GM18867 (cell line): ENCODE data around the gene BMP6.

Source experiments
- ATAC-seq: cut with Tn5 transposase; IDR thresholded peaks from one replicate; pipeline ENCODE4 v1.9.1; 2021; ENCODE audit warnings: mild to moderate bottlenecking, moderate library complexity; ENCODE audit not compliant: unreplicated experiment

The BMP6 gene

DNA sequence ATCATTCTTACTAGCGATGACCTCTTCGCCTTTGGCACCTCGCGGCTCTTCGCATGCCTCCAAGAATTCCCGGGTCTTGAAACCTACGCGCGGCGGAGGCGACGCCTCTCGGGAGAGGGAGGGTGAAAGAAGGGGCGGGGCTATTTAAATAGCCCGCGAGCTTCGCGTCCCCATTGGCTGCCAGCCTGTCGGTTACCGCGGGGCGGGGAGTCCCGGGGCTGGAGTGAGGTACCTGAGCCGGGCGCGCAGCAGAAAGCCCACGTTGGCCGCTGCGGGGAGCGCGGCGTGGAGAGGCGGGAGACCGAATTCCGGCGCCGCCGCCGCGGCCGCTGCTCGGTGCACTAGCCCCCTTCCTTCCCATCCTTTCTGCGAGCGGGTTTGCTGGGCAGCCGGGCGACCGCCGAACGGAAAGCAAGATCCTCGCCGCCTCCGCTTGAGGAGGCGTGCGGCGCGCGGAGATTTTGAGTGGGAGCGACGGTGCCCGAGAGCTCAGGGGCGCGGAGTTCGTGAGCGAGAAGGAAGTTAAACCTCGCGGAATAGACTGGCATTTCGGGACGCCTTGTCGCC is at the start of gene BMP6:
BMP6 (plus strand) TSS at position 251 of the 567 bp plus-strand sequence. CDS start 857 bp downstream, outside the sequence.
- peak; percentile 76 for ATAC-seq

DNA sequence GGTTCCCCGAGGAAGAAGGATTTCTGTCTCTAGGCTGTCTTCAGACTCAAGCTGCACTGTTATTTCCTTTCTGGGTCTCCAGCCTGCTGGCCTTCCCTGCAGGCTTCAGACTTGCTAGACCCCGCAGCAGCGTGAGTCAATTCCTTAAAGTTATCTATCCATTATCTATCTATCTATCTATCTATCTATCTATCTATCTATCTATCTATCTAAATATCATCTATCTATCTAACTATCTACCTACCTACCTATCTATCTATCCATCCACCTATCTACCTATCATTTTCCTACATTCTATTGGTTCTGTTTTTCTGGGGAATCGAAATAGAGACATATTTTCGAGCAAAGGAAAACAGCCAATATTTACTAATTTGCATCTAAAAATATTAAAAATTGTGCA is 48.7 kb upstream of the BMP6 start:
- ATAC-seq, result no peak

DNA sequence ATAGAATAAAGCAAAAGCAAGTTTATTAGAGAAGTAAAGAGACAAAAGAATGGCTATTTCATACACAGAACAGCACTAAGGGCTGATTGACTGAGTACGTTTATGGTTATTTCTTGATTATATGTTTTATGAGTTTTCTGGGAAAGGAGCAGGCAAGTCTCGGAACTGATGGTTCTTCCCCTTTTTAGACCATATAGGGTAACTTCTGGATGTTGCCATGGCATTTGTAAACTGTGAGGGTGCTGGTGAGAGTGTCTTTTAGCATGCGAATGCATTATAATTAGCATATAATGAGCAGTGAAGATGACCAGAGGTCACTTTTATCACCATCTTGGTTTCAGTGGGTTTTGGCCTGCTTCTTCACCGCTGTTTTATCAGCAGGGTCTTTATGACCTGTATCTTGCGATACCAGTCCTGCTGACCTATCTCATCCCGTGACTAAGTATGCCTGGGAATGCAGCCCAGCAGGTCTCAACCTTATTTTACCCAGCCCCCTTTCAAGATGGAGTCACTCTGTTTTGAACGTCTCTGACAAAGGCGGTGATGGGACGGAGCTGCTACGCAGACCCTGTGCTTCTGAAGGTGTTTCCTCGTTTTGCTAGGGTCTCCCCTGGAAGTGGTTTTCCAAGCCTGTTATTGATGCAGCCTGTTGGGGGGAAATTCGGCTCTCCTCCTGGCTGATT is 45.4 kb upstream of the BMP6 start:
- no peak for ATAC-seq

DNA sequence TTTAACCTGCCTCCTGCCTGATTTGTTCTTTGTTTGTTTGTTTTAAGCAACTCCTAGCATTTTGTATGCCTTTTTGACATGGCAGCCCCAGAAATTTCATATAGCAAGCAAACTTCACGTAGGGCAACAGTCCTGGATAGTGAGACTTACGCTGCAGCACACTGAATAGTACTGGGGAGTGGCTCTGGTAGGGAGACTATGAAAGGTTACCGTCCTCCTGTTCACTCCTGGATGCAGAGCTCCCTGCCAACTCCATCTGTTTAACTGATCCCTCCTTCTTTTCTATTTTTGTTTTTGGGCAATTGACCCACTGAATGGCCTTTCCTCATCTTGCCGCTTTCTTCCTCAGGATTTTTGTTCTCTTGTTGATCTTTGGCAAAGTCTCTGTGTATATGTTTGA is 44.5 kb upstream of the BMP6 start:
- no peak for ATAC-seq

DNA sequence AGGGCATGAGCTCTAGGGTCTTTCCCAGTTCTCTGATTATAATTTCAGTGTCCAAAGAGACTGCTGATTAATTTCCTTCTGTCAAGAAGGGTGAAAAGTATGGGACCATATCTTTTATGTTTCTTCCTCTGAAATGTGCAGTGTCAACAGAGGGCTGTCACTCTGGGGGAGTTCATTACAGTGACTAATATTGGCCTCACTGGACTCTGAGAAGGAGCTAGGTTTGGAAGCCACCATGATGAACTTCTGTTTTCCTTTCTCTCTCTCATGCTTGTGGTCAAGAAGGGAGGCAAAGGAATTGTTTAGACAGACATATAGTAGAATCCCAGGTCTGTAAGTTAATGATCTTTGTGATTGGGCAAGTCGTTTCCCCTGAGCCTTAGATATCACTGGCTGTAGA is 41.8 kb upstream of the BMP6 start:
- no peak for ATAC-seq

DNA sequence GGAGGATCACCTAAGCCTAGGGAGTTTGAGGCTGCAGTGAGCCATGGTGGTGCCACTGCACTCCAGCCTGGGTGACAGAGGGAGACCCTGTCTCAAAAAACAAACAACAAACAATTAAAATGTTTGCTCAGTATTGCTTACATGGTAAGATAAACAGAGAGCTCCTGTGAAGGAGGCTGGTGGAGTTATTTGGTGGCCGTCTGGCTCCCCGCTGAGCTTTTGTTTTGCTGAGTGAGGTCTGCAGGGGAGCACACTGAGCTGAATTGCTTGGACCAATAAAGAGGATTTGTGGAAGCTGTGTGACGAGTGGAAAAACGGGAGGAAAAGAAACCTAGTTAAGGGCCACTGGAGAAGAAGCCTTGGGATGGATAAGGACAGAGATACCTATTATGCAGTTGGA is 41.1 kb upstream of the BMP6 start:
- no peak for ATAC-seq

DNA sequence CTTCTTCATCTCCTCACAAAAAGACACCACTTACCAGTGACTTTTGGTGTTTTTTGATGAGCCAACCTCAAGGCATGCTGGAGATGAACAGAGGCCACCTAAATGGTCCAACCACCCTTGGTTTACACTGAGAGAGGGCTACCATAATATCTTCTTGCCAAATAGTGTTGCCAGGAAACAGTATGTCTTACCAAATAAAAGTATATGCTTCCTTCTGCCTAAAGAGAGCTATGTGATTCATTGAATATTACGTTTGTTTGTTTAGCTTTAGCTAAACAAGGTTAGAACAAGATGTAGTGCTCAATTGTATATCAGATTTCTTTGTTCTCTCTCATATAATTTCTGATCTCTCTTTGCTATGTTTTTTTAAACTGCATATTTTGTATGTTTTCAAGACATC is 40.6 kb upstream of the BMP6 start:
- ATAC-seq, result no peak

DNA sequence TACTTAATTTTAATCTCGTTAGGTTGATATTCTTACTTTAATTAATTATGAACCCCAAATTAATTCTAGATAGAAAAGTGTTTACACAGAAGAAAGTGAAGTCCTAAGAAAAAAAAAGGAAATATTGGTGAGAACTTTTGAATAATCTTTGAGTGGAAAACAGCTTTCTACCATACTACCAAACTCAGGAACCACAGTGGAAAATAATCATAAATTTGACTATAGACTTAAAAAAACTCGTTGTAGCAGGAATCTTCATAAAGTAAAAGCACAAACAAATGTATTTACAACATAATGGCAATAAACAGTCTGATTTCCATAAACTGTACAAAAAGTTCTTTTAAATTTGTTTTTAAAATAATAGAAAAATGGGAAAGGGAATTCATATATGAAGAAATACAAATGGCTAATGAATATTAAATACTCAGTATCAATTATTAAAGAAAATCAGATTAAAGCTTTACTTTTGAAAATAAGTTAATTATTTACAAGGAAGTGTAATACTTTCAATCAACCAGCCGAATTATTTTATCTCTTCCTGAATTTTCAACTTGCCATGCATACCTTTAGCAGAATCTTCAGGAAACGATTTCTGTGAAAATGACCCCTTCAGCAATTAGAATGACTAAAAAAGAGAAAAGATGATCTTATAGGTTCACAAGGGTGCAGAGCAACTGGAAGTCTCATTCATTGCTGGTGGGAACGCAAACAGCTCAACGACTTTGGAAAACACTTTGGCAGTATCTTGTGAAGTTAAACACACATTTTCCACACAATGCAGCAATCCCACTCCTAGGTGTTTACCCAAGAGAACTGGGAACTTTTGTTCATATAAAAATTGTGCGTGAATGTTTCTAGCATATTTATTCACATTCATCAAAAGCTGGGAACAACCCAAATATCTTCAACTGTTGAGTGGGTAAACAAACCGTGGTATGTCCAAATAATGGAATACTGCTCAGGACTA is 38.5 kb upstream of the BMP6 start:
- no peak for ATAC-seq

DNA sequence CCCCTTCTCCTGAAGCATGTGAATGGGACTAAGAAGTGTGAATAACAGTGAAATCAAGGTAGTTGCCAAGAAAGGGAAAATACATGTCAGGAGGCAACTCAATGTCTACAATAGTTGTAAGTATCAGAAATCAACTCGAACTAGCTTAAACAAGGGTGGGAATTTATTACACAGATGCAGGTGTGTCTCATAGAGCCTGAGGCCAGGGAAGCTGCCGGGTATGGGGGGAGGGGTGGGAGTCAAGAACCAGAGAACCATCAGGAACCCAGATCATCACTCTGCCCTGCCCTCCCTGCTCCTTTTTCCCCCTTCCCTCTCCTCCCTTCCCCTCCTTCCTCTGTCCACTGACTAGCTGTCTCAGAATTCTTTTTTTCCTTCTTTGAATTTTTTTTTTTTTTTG is 34.9 kb upstream of the BMP6 start:
- no peak for ATAC-seq

DNA sequence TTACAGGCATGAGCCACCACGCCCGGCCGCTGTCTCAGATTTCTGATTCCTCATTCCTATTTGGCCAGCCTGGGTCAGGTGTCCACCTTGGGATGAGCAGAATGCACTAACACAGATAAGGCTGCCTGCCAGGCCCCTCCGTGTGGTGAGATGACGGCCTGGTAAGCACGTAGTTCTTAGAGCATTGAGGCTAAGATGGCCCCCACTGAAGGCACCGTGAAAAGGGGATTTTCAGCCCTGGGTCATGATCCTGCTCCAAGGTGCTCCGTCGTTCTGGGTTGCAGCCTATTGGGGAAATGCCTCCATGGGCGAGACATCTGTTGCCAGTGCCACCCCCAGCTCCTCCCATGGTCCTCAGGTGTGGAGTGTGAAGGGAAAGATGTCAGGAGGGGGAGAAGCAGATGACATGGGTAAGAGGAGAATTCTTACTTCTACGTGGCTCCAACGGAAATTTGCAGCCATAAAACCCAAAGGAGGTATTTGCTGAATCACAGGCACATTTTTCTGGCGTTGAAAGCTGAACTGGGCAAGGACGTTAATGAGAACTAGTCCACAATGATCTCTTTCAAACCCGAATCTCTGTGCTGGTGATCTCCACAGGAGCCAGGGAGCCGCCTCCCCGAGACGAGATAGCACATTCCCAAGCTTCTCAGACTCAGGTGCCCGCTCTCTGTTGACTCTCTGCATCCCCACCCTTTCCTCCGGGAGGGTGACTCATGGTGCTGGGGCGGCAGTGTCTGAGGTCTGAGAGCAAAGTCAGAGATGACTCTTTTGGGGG is 34.0 kb upstream of the BMP6 start:
- no peak for ATAC-seq

DNA sequence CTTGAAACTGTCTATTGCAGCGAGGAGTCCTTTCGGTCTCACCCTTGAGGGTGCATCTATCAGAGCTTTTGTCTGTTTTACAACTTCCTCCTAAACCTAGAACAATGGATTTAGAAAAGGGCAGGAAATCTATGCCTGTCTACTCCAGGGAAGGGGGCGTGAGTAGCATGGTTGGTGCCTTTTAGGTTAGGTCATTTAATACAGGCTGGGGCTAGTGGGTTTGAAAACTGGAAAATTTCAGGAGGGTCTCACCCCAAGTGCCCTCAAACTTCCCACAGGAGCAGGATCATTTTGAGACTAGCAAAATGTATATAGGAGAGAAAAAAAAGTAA is 33.5 kb upstream of the BMP6 start:
- ATAC-seq, result no peak

DNA sequence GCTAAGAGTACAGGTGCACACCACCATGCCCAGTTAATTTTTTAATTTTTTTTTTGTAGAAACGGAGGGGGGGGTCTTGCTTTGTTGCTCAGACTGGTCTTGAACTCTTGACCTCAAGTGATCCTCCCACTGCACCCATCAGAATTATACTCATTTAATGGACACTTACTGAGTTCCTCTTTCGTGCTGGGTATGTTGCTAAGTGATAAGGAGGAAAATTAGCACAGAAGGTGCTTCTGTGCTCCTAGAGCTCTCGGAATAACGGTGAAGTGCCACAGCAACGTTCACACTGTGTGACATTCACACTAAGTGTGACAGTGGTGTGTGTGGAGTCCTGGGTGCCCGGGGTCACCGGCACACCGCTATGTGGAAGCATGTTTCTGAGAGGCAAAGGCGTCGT is 32.1 kb upstream of the BMP6 start:
- no peak for ATAC-seq

DNA sequence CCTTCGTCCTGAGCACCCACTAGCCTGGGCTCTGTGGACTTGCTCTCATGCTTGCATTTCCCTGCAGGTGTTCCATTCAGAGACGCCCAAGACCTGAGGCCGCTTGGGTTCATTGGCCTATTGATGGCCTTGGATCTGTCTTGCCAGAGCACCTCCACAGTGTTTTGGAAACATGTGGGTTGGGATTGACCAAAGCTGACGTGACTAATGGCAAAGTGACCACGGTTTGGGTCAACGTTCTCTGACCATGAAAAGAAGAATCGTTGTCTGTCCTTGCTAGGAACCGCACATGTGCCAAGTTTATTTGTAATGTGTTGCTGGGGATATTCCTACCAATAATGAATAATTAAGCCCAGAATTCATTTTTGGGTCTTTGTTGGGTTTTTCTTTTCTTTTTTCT is 29.8 kb upstream of the BMP6 start:
- ATAC-seq, result no peak

DNA sequence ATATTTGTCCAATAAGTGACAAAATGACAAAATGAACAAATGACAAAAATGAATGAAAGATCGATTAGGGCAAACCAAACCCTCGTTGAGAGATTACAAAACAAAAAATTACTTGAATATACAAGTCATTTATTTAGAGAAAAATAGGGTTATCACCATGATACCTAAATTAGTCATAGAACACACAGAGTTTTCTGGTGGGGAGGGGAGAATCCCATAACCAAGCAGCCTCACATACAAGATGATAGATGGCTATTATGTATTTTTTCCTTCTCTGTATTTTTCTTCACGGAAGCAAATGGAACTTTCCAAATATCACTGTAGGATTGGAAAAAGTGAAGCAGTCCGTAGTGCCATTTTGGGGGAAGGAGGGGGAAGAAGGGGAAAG is 28.5 kb upstream of the BMP6 start:
- ATAC-seq, result no peak

DNA sequence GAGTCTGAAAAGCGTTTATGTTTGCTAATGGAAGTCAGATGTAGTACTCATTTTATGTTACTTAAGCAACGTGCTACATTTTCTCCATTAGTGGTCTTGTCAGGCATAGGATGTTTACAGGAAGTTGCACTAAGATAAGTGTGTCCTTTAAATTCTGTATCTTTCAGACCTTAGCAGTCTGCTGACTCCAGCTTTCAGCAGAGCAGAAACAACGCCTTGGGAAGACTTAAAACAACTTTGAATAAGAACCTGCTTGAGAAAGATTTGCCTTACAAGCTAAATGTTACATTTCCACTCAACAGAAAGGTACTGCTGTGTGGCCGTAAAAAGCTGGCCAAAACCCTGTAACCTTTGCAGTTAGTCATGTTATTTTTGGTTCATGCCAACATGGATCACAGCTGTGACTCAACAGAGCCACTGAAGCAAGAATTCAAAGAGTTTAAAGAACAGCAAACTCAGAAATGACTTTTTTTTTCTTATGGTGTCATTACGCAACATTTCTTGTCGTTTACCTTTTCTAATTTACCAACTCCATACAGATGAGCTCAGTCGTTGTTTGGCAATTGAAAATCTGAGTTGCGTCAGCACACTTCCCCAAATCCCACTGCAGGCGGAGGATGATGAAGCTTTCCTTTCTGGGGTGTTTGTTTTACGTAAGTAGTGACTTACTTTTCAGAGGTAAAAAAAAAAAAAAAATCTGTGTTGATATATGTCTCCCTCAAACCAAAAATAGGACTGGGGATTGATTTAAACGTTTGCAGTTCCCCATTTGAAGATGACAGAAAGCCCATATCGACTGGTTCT is 27.9 kb upstream of the BMP6 start:
- no peak for ATAC-seq

DNA sequence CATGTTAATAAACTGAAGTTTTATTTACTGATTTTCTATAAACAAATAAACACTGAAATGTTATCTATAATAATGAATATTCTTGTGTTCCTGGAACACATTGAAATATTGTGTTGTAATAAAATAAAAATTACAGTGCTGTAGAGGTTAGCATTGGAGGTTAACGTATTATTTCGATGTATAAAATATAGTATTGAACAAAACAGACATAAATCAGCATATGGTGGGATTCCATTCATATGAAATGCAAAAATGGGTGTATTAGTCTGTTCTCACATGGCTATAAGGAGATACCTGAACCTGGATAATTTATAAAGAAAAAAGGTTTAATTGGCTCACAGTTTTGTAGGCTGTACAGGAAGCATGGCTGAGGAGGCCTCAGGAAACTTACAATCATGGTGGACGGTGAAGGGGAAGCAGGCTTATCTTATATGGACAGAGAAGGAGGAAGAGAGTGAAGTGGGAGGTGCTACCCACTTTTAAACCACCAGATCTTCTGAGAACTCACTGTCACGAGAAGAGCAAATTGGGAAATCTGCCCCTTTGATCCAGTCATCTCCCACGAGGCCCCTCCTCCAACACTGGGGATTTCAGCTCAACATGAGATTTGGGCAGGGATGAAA is 24.6 kb upstream of the BMP6 start:
- ATAC-seq, result no peak

DNA sequence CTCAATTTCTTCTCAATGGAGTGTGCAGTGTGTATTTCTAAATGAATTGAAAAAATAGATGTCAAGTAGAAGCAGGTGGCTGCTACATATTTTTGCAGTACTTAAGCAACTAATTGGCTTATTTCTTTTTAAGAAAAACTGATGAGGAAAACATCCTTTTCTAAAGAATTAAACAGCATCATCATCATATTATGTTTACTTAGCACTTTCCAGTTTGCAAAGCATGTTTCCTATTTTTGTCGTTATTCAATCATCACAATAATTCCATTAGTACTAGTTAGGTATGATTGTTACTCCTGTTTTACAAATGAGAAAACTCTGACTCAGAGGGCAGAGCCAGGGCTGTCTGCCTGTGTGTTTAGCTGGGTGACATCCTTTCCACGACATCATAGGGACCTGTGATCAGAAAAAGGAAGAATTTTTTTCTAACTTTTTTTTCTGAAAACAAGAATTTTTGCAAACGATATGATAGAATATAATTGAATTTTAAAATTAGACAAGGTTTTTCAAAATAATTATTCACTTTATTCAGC is 22.7 kb upstream of the BMP6 start:
- ATAC-seq, result no peak

DNA sequence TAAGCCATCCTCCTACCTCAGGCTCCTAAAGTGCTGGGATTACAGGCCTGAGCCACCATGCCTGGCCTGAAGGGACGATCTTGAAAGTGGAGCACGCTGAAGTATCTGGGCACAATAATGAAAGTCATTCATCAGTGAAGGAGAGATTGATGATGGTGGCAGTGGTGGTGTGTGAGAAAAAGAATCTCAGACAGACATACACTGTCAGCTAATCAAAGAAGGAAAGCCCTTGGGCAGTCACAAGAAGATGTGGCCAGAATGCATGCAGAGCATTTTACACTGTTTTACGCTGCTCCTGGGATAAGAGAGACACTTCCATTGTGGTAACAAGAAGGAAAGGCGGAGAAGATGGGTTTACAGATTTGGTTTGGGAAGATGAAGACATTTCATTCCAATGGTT is 20.4 kb upstream of the BMP6 start:
- ATAC-seq, result no peak

DNA sequence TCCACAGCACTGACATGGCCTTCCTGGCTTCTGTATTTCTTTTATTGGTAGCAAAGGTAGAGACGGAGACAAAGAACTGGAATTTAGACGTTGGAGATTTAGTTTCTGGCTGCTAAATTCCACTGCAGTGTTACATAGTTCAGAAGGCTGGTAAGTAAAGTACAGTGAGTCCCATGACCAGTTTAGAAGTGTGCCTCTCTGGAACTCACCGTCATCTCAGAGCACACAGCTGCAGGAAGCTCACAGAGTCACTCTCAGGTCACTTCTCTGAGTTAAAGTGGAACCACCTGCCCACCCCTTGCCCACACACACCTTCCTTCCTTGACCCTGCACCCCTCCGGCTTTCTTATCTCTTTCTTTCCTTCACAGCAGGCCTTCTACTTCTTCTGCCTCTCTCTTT is 19.6 kb upstream of the BMP6 start:
- no peak for ATAC-seq

DNA sequence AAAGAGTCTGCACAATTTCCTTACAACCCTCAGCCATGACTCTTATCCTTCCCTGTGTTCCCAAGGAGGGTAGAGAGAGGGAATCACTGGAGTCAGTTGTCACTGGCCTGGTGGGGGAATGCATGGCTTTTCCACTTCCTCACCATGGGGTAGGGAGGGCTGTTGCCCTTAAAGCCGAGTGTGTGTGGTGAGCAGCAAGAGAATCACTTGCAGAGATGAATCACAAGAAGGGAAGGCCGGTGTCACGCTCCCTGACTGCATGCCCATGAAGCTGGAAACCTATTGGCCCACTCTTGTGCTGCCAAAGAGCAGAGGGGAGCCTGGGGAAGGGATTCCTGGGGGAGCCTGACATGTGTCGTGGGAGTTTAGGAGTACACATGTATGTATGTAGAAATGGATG is 18.1 kb upstream of the BMP6 start:
- ATAC-seq, result no peak
